ENCODE data around the gene ZNRF1. TPM values are rescaled to one million over a fixed set of nuclear protein-coding genes. Genes with fewer than 3 reads are reported as not detected.

The ZNRF1 gene
- total and polyA plus RNA-seq, 10 of the 15 experiments (the other 5 are each of a cell fraction or from before 2014, with no cell fraction given): 5.8 to 25.9 (median 14.3) TPM

DNA sequence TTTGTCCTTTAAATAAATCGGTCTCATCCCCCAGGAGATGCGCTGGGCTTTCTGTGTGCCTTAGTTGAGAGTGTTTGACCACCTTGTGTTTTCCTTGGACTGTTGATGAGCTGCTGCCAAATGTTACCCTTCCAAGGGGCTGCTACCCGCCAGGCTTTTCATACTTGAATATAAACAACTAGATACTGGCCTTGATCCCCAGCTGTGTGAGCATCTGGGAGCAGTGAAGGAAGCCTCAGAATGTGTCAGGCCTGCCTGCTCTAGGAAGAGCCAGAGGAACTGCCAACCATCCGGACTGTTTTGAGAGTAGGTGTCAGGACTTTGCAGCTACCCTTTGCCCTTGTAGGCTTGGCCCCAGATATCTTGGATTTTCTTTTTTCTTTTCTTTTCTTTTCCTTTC lies 60.0 kb downstream of the ZNRF1 start:
- no peak for ATAC-seq
- ChIA-PET RAD21 (ENCODE audit: unreplicated experiment) (interaction anchor here (0.6 kb wide), 1 partner anchor 13 kb away, joined by 5 read pairs; no protein-coding TSS in a partner anchor), SMC1A (ENCODE audit: uncharacterized antibody, unreplicated experiment) (no interaction called here), POLR2A (interaction anchor here (0.6 kb wide), 1 partner anchor 9 kb away, joined by 3 read pairs; no protein-coding TSS in a partner anchor), CTCF (interaction anchor here (1.0 kb wide), 1 partner anchor 10 kb away, joined by 3 read pairs; no protein-coding TSS in a partner anchor)
- Histone ChIP-seq H3K27ac (ENCODE audit: control insufficient read depth, insufficient read depth) (no peak overlapping the region), H4K20me1 (ENCODE audit: control insufficient read depth, insufficient read depth) (no peaks in the 10 kb centered on the region), H3K79me2 (ENCODE audit: control insufficient read depth, insufficient read depth, low read length) (no peaks in the 10 kb centered on the region; the same call in 1 of the 2 replicates), H3K27me3 (replicated peaks in 1 of 2; ENCODE audit: control insufficient read depth in 2 of 2, insufficient read depth in 2 of 2, low read length in 1 of 2) (no peaks in the 10 kb centered on the region), H3K4me3 (no peak overlapping the region), H3K9ac (ENCODE audit: control insufficient read depth, insufficient read depth, low read length) (no peak overlapping the region), H3K9me3 (replicated peaks; ENCODE audit: control insufficient read depth, insufficient read depth, low read length) (no peaks in the 10 kb centered on the region), H3K4me1 (ENCODE audit: control insufficient read depth, insufficient read depth, low read length) (peaks cover 6% of the 10 kb centered on the region; the same call in 1 of the 2 replicates), H3K4me2 (ENCODE audit: control insufficient read depth, insufficient read depth) (no peak overlapping the region), H2AFZ (ENCODE audit: control insufficient read depth, low read depth, low read length) (no peak overlapping the region), H3K36me3 (ENCODE audit: control insufficient read depth in 2 of 2, insufficient read depth in 2 of 2, low read length in 1 of 2) (no peaks in the 10 kb centered on the region)
- WGBS (ENCODE audit: insufficient coverage, insufficient replicate concordance, low lambda C conversion rate, missing lambda C conversion rate): 95% methylated on average over 4 of the region's 4 CpGs
- intact Hi-C loops (cut with micrococcal nuclease; ENCODE audit: unreplicated experiment): no loop called here
- TF ChIP-seq, protein P1, sequence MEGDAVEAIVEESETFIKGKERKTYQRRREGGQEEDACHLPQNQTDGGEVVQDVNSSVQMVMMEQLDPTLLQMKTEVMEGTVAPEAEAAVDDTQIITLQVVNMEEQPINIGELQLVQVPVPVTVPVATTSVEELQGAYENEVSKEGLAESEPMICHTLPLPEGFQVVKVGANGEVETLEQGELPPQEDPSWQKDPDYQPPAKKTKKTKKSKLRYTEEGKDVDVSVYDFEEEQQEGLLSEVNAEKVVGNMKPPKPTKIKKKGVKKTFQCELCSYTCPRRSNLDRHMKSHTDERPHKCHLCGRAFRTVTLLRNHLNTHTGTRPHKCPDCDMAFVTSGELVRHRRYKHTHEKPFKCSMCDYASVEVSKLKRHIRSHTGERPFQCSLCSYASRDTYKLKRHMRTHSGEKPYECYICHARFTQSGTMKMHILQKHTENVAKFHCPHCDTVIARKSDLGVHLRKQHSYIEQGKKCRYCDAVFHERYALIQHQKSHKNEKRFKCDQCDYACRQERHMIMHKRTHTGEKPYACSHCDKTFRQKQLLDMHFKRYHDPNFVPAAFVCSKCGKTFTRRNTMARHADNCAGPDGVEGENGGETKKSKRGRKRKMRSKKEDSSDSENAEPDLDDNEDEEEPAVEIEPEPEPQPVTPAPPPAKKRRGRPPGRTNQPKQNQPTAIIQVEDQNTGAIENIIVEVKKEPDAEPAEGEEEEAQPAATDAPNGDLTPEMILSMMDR (IDR thresholded peaks at IDR 0.05 in 2 of 3, conservative IDR thresholded peaks at IDR 0.05 in 1 of 3; ENCODE audit: control insufficient read depth in 2 of 3, extremely low read depth in 1 of 3, insufficient read depth in 1 of 3, low read depth in 3 of 3, low read length in 3 of 3): no peak
- no TSS peak for BruUV-seq (replicated peaks)
- in situ Hi-C loops (cut with MboI): no loop called here
- no peak for DNase-seq (ENCODE audit: low read depth, low spot score)
- no peak for FAIRE-seq

DNA sequence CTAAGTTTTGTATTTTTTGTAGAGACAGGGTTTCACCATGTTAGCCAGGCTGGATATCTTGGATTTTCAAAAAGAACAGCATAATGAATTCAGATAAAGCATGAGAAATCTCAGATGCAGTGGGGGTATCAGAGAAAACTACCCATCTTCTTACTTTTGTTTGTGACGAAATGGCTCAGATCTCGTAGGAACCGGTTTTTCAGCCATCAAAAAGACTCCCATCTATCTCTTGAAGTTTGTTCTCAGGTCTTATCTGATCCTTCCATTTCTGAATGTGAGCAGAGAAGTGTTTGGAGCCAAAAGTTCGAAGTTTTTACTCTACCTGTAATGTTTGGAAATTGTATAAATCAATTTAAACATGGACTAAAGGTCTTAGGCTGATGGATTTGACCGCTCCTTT lies 60.6 kb downstream of the ZNRF1 start:
- Histone ChIP-seq H3K27ac (ENCODE audit: control insufficient read depth, insufficient read depth) (no peak overlapping the region), H3K4me1 (ENCODE audit: control insufficient read depth, insufficient read depth, low read length) (peaks cover 7% of the 10 kb centered on the region), H3K36me3 (ENCODE audit: control insufficient read depth in 2 of 2, insufficient read depth in 2 of 2, low read length in 1 of 2) (no peaks in the 10 kb centered on the region), H3K27me3 (replicated peaks in 1 of 2; ENCODE audit: control insufficient read depth in 2 of 2, insufficient read depth in 2 of 2, low read length in 1 of 2) (no peaks in the 10 kb centered on the region), H3K9me3 (replicated peaks; ENCODE audit: control insufficient read depth, insufficient read depth, low read length) (no peaks in the 10 kb centered on the region), H3K4me2 (ENCODE audit: control insufficient read depth, insufficient read depth) (no peak overlapping the region), H3K9ac (ENCODE audit: control insufficient read depth, insufficient read depth, low read length) (no peak overlapping the region), H3K79me2 (ENCODE audit: control insufficient read depth, insufficient read depth, low read length) (no peaks in the 10 kb centered on the region; the same call in 1 of the 2 replicates), H3K4me3 (no peak overlapping the region), H4K20me1 (ENCODE audit: control insufficient read depth, insufficient read depth) (no peaks in the 10 kb centered on the region), H2AFZ (ENCODE audit: control insufficient read depth, low read depth, low read length) (no peak overlapping the region)
- ChIA-PET POLR2A (no interaction called here), RAD21 (ENCODE audit: unreplicated experiment) (no interaction called here), SMC1A (ENCODE audit: uncharacterized antibody, unreplicated experiment) (interaction anchor here (1.0 kb wide), 1 partner anchor 103 kb away, joined by 3 read pairs; no protein-coding TSS in a partner anchor), CTCF (interaction anchor here (1.0 to 1.3 kb wide), 2 partner anchors 9 to 52 kb away, joined by 3 read pairs; no protein-coding TSS in a partner anchor)
- no TSS peak for BruUV-seq (replicated peaks)
- intact Hi-C loops (cut with micrococcal nuclease; ENCODE audit: unreplicated experiment) (no loop called here), in situ Hi-C loops (cut with MboI) (no loop called here)
- FAIRE-seq (no peak), ATAC-seq (no peak), DNase-seq (ENCODE audit: low read depth, low spot score) (no peak)
- TF ChIP-seq, protein P2, sequence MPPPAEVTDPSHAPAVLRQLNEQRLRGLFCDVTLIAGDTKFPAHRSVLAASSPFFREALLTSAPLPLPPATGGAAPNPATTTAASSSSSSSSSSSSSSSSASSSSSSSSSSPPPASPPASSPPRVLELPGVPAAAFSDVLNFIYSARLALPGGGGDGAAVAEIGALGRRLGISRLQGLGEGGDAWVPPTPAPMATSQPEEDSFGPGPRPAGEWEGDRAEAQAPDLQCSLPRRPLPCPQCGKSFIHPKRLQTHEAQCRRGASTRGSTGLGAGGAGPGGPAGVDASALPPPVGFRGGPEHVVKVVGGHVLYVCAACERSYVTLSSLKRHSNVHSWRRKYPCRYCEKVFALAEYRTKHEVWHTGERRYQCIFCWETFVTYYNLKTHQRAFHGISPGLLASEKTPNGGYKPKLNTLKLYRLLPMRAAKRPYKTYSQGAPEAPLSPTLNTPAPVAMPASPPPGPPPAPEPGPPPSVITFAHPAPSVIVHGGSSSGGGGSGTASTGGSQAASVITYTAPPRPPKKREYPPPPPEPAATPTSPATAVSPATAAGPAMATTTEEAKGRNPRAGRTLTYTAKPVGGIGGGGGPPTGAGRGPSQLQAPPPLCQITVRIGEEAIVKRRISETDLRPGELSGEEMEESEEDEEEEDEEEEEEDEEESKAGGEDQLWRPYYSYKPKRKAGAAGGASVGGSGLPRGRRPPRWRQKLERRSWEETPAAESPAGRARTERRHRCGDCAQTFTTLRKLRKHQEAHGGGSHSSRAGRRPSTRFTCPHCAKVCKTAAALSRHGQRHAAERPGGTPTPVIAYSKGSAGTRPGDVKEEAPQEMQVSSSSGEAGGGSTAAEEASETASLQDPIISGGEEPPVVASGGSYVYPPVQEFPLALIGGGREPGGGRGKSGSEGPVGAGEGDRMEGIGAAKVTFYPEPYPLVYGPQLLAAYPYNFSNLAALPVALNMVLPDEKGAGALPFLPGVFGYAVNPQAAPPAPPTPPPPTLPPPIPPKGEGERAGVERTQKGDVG (CRISPR knock-in tag; IDR thresholded peaks at IDR 0.05): no peak
- TF ChIP-seq HCFC1 (IDR thresholded peaks at IDR 0.05; ENCODE audit: low read length) (no peak), NFYA (IDR thresholded peaks at IDR 0.05; ENCODE audit: borderline replicate concordance, low read depth, low read length) (no peak), ZNF24 (IDR thresholded peaks at IDR 0.05) (no peak), TARDBP (IDR thresholded peaks at IDR 0.05; ENCODE audit: borderline replicate concordance) (no peak)
- TF ChIP-seq, protein P3, sequence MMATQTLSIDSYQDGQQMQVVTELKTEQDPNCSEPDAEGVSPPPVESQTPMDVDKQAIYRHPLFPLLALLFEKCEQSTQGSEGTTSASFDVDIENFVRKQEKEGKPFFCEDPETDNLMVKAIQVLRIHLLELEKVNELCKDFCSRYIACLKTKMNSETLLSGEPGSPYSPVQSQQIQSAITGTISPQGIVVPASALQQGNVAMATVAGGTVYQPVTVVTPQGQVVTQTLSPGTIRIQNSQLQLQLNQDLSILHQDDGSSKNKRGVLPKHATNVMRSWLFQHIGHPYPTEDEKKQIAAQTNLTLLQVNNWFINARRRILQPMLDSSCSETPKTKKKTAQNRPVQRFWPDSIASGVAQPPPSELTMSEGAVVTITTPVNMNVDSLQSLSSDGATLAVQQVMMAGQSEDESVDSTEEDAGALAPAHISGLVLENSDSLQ (IDR thresholded peaks at IDR 0.05): no peak
- TF ChIP-seq, protein P4, sequence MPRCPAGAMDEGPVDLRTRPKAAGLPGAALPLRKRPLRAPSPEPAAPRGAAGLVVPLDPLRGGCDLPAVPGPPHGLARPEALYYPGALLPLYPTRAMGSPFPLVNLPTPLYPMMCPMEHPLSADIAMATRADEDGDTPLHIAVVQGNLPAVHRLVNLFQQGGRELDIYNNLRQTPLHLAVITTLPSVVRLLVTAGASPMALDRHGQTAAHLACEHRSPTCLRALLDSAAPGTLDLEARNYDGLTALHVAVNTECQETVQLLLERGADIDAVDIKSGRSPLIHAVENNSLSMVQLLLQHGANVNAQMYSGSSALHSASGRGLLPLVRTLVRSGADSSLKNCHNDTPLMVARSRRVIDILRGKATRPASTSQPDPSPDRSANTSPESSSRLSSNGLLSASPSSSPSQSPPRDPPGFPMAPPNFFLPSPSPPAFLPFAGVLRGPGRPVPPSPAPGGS (IDR thresholded peaks at IDR 0.05; ENCODE audit: borderline replicate concordance, insufficient read depth, low read depth, low read length, poor library complexity, severe bottlenecking): no peak
- WGBS (ENCODE audit: insufficient coverage, insufficient replicate concordance, low lambda C conversion rate, missing lambda C conversion rate): 87% methylated on average over 5 of the region's 5 CpGs

All from GM12878 (cell line).